ENCODE data around the gene BRPF3. TPM values are rescaled to one million over a fixed set of nuclear protein-coding genes. Genes with fewer than 3 reads are reported as not detected.
"Not testable (repeated sequence)": the region's sequence is repeated elsewhere in the genome, so short reads cannot be mapped to it uniquely, and the experiment has no call there.

The BRPF3 gene
- polyA plus RNA-seq, 2 donors: 6.5 to 7.7 TPM

DNA sequence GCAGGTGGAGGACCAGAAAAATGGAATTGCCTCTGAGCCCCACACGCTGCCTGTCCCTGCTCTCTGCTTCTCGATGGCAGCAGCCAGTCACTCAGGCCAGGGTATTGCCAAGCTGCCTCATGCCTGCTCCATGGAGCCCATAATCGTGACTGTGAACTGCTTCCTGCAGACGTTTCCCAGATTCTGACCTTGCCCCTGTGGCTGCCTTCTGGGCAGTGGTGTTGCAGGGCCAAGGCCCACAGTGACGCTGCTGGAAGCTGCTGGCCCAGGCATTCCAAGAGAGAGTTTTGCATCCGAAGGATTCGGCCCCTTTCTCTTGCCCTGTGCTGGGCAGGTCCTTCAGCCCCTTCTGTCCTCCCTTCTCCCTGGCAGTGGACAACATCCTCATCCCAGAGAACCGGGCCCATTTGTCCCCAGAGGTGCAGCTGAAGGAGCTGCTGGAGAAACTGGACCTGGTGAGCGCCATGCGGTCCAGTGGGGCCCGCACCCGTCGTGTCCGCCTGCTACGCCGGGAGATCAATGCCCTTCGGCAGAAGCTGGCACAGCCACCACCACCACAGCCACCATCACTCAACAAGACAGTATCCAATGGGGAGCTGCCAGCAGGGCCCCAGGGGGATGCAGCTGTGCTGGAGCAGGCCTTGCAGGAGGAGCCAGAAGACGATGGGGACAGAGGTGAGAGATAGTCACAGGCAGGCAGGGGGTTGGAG lies 14.5 kb downstream of the BRPF3 start:
- peaks cover 28 to 51% of the 10 kb centered on the region in 2 donors for H3K36me3 ChIP-seq (ENCODE audit: control insufficient read depth in 2 of 2, insufficient read depth in 2 of 2, low read length in 1 of 2)
- H3K27me3 ChIP-seq (ENCODE audit: control insufficient read depth in 1 of 2, insufficient read depth in 2 of 2, low read length in 2 of 2): no peaks in the 10 kb centered on the region
- H3K9me3 ChIP-seq (ENCODE audit: control insufficient read depth in 2 of 2, insufficient read depth in 1 of 2, low read depth in 1 of 2, low read length in 1 of 2): no peaks in the 10 kb centered on the region
- no peak overlapping the region for H3K27ac ChIP-seq (ENCODE audit: low read depth in 2 of 2, low read length in 1 of 2)
- 86 to 91% methylated on average over 18 of the region's 18 CpGs for WGBS, 2 donors
- H3K4me3 ChIP-seq (ENCODE audit: low read depth in 1 of 2, low read length in 2 of 2): no peak overlapping the region
- peaks cover 0 to 3% of the 10 kb centered on the region in 2 donors for H3K4me1 ChIP-seq (ENCODE audit: control insufficient read depth in 2 of 2, insufficient read depth in 2 of 2, low read length in 1 of 2)

DNA sequence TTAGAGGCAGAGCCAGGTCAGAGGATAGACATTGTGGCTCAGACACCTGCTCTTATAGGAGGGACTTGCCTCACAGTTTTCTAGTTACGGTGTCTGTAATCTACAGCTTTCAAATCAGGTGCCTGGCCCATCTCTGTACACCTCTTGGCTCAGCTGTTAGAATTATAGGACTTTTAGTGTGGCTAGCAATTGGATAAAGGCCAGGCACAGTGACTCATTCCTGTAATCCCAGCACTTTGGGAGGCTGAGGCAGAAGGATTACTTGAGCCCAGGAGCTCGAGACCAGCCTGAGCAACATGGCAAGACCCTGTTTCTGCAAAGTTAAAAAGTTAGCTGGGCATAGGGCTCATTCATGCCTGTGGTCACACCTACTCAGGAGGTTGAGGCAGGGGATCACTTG lies 20.0 kb downstream of the BRPF3 start:
- WGBS, 2 donors: 59 to 78% methylated on average over 2 of the region's 2 CpGs
- peaks cover 9 to 41% of the 10 kb centered on the region in 2 donors for H3K36me3 ChIP-seq (ENCODE audit: control insufficient read depth in 2 of 2, insufficient read depth in 2 of 2, low read length in 1 of 2)
- no peak overlapping the region for H3K27ac ChIP-seq (ENCODE audit: low read depth in 2 of 2, low read length in 1 of 2)
- no peak overlapping the region for H3K4me3 ChIP-seq (ENCODE audit: low read depth in 1 of 2, low read length in 2 of 2)
- no peaks in the 10 kb centered on the region for H3K27me3 ChIP-seq (ENCODE audit: control insufficient read depth in 1 of 2, insufficient read depth in 2 of 2, low read length in 2 of 2)
- H3K4me1 ChIP-seq (ENCODE audit: control insufficient read depth in 2 of 2, insufficient read depth in 2 of 2, low read length in 1 of 2): no peaks in the 10 kb centered on the region
- H3K9me3 ChIP-seq (ENCODE audit: control insufficient read depth in 2 of 2, insufficient read depth in 1 of 2, low read depth in 1 of 2, low read length in 1 of 2): no peaks in the 10 kb centered on the region

DNA sequence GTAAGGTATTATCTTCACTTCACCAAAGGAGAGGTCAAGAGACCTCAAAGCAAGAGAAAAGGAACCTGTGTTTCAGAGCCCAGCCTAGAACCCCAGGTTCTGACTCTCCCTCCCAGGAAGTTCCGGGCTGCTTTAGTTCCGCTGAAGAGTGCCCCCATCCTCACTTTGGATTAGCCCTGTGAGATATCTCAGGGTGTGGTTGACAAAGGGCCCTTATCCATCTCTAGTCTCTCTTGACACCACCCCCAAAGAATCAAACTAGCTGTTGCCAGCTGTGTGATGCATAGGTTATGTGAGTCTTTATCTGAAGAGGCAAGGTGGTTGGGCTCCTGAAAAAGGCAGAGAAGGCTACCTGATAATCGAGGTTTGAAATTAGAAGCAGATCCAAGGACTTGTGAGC lies 20.6 kb downstream of the BRPF3 start:
- peaks cover 6 to 43% of the 10 kb centered on the region in 2 donors for H3K36me3 ChIP-seq (ENCODE audit: control insufficient read depth in 2 of 2, insufficient read depth in 2 of 2, low read length in 1 of 2)

DNA sequence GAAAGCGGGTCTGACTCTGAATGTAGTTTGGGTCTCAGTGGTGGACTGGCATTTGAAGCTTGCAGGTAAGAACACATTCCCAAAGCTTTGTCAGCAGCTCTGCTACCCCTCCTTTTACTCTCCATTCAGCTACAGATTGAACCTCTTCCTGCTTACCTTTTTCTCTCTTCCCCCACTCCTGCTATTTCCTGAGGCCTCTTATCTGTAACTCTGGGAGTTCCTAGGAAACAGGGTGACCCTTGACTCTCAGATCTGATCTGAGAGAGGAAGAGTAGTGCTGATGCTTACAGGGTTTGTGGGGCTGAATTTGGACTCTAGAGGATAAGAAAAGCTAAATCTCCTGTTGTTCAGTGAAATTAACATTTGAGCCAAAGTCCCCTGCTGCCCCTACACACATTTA lies 21.4 kb downstream of the BRPF3 start:
- H3K4me3 ChIP-seq (ENCODE audit: low read depth in 1 of 2, low read length in 2 of 2): no peak overlapping the region
- no peak overlapping the region for H3K27ac ChIP-seq (ENCODE audit: low read depth in 2 of 2, low read length in 1 of 2)
- no peaks in the 10 kb centered on the region for H3K9me3 ChIP-seq (ENCODE audit: control insufficient read depth in 2 of 2, insufficient read depth in 1 of 2, low read depth in 1 of 2, low read length in 1 of 2)
- peaks cover 0 to 3% of the 10 kb centered on the region in 2 donors for H3K4me1 ChIP-seq (ENCODE audit: control insufficient read depth in 2 of 2, insufficient read depth in 2 of 2, low read length in 1 of 2)
- 94 to 100% methylated on average over 1 of the region's 1 CpG for WGBS, 2 donors
- H3K36me3 ChIP-seq (ENCODE audit: control insufficient read depth in 2 of 2, insufficient read depth in 2 of 2, low read length in 1 of 2): peaks cover 6 to 44% of the 10 kb centered on the region in 2 donors
- no peaks in the 10 kb centered on the region for H3K27me3 ChIP-seq (ENCODE audit: control insufficient read depth in 1 of 2, insufficient read depth in 2 of 2, low read length in 2 of 2)

More for the DNA sequence above, 20.6 kb downstream of the BRPF3 start:
- H3K9me3 ChIP-seq (ENCODE audit: control insufficient read depth in 2 of 2, insufficient read depth in 1 of 2, low read depth in 1 of 2, low read length in 1 of 2): no peaks in the 10 kb centered on the region
- no peak overlapping the region for H3K4me3 ChIP-seq (ENCODE audit: low read depth in 1 of 2, low read length in 2 of 2)
- H3K27ac ChIP-seq (ENCODE audit: low read depth in 2 of 2, low read length in 1 of 2): no peak overlapping the region
- peaks cover 0 to 3% of the 10 kb centered on the region in 2 donors for H3K4me1 ChIP-seq (ENCODE audit: control insufficient read depth in 2 of 2, insufficient read depth in 2 of 2, low read length in 1 of 2)
- WGBS, 2 donors: 83 to 91% methylated on average over 3 of the region's 3 CpGs
- H3K27me3 ChIP-seq (ENCODE audit: control insufficient read depth in 1 of 2, insufficient read depth in 2 of 2, low read length in 2 of 2): no peaks in the 10 kb centered on the region

DNA sequence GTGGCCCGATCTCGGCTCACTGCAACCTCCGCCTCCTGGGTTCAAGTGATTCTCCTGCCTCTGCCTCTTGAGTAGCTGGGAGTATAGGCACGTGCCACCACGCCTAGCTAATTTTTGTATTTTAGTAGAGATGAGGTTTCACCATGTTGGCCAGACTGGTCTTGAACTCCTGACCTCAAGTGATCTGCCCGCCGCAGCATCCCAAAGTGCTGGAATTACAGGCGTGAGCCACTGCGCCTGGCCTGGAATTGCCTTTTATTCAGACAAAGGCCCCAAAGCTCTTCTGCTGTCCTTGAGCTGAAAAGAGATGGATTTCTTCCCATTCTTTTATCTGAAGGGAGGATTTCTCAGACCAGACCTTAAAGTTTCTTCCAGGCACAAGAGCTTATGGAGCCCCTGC lies 22.0 kb downstream of the BRPF3 start:
- WGBS, 2 donors: 97% methylated on average over 9 of the region's 9 CpGs
- H3K9me3 ChIP-seq (ENCODE audit: control insufficient read depth in 2 of 2, insufficient read depth in 1 of 2, low read depth in 1 of 2, low read length in 1 of 2); H3K27me3 ChIP-seq (ENCODE audit: control insufficient read depth in 1 of 2, insufficient read depth in 2 of 2, low read length in 2 of 2); H3K27ac ChIP-seq (ENCODE audit: low read depth in 2 of 2, low read length in 1 of 2); H3K4me1 ChIP-seq (ENCODE audit: control insufficient read depth in 2 of 2, insufficient read depth in 2 of 2, low read length in 1 of 2); H3K4me3 ChIP-seq (ENCODE audit: low read depth in 1 of 2, low read length in 2 of 2): not testable (repeated sequence)
- peaks cover 6 to 47% of the 10 kb centered on the region in 2 donors for H3K36me3 ChIP-seq (ENCODE audit: control insufficient read depth in 2 of 2, insufficient read depth in 2 of 2, low read length in 1 of 2)

DNA sequence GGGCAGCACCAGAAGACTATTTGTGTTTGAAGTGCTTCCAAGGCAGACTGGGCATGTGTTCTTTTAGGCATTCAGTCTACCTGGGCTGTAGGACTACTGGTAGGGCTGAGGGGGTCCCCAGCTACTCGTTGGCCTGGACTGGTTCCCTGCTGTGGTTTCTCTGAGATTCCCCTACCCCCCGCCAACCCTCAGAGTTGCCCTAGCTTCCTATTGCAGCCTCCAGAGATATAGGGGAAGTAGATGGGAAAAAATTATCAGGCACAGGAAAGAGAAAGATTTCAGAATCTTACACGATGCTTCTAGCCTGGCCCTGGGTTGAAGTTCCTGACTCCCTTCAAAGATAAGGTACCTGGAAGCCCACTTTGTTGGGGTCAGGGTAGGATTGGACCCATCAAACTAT lies 22.5 kb downstream of the BRPF3 start:
- Histone ChIP-seq H3K9me3 (ENCODE audit: control insufficient read depth in 2 of 2, insufficient read depth in 1 of 2, low read depth in 1 of 2, low read length in 1 of 2) (no peaks in the 10 kb centered on the region), H3K4me1 (ENCODE audit: control insufficient read depth in 2 of 2, insufficient read depth in 2 of 2, low read length in 1 of 2) (peaks cover 0 to 3% of the 10 kb centered on the region in 2 donors), H3K27ac (ENCODE audit: low read depth in 2 of 2, low read length in 1 of 2) (no peak overlapping the region), H3K36me3 (ENCODE audit: control insufficient read depth in 2 of 2, insufficient read depth in 2 of 2, low read length in 1 of 2) (peaks cover 3 to 42% of the 10 kb centered on the region in 2 donors), H3K4me3 (ENCODE audit: low read depth in 1 of 2, low read length in 2 of 2) (no peak overlapping the region), H3K27me3 (ENCODE audit: control insufficient read depth in 1 of 2, insufficient read depth in 2 of 2, low read length in 2 of 2) (no peaks in the 10 kb centered on the region)
- 79 to 86% methylated on average over 3 of the region's 3 CpGs for WGBS, 2 donors

DNA sequence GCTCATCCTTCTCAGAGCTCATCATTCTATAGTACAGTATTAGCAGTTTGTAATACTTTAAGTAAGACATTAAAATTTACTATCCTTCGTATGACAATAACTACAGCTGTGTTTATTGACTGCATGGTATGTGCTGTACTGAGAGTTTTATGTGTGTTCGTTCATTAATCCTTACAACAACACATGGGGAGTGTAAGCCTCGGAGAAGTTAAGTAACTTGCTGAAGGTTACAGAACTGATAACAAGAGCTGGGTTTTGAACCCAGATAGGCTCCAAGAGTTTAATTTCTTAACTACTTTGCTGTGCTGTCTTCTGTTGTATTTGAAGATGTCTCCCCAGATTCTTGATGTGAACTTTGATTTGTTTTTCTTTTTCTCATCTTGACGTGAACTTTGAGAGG lies 23.7 kb downstream of the BRPF3 start:
- peaks cover 0 to 8% of the 10 kb centered on the region in 2 donors for H3K4me1 ChIP-seq (ENCODE audit: control insufficient read depth in 2 of 2, insufficient read depth in 2 of 2, low read length in 1 of 2)
- no peaks in the 10 kb centered on the region for H3K9me3 ChIP-seq (ENCODE audit: control insufficient read depth in 2 of 2, insufficient read depth in 1 of 2, low read depth in 1 of 2, low read length in 1 of 2)
- H3K4me3 ChIP-seq (ENCODE audit: low read depth in 1 of 2, low read length in 2 of 2): no peak overlapping the region
- H3K27me3 ChIP-seq (ENCODE audit: control insufficient read depth in 1 of 2, insufficient read depth in 2 of 2, low read length in 2 of 2): no peaks in the 10 kb centered on the region
- H3K27ac ChIP-seq (ENCODE audit: low read depth in 2 of 2, low read length in 1 of 2): no peak overlapping the region
- 77 to 84% methylated on average over 4 of the region's 4 CpGs for WGBS, 2 donors
- peaks cover 0 to 40% of the 10 kb centered on the region in 2 donors for H3K36me3 ChIP-seq (ENCODE audit: control insufficient read depth in 2 of 2, insufficient read depth in 2 of 2, low read length in 1 of 2)

DNA sequence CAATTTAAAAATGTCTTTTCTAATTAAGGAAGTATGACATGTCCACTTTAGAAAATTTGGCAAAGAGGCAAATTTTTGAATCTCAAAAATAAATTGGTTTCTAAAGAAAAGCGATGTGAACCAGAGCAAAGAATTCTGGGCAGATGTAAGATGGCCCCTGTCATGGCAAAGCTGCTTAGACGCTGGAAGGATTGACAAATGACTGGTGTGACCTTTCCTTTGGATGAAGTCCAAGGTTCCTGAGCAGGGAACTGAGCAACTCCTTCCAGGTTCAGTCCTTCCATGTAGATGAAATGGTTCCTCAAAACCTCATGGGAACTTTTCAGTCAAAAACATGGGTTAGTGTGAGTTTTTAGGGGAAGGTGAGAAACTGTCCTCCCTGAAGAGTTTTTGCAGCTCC lies 25.1 kb downstream of the BRPF3 start:
- Histone ChIP-seq H3K36me3 (ENCODE audit: control insufficient read depth in 2 of 2, insufficient read depth in 2 of 2, low read length in 1 of 2) (peaks cover 0 to 33% of the 10 kb centered on the region in 2 donors), H3K27ac (ENCODE audit: low read depth in 2 of 2, low read length in 1 of 2) (peak overlapping the region in 1 of 2 donors; percentile 3), H3K9me3 (ENCODE audit: control insufficient read depth in 2 of 2, insufficient read depth in 1 of 2, low read depth in 1 of 2, low read length in 1 of 2) (no peaks in the 10 kb centered on the region), H3K4me1 (ENCODE audit: control insufficient read depth in 2 of 2, insufficient read depth in 2 of 2, low read length in 1 of 2) (peaks cover 0 to 8% of the 10 kb centered on the region in 2 donors), H3K27me3 (ENCODE audit: control insufficient read depth in 1 of 2, insufficient read depth in 2 of 2, low read length in 2 of 2) (no peaks in the 10 kb centered on the region), H3K4me3 (ENCODE audit: low read depth in 1 of 2, low read length in 2 of 2) (no peak overlapping the region)
- 56 to 58% methylated on average over 2 of the region's 2 CpGs for WGBS, 2 donors

DNA sequence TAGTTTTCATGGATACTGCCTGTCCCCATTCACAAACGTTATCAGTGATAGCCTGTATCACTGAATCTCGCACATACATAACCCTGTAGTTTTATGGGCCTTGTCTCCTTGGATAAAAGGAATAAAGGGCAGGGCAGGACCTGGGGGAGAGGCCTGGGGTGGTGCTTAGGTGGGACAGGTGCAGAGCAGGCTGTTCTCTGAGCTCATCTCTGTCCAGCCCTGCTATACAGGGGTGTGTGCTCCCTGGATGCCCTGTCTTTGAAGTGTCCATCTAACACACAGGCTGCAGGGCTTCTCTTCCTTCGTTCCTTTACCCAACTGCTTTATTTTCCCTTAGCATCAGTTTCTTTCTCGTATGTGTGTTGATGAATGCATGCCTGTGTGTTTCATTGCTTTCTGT lies 26.4 kb downstream of the BRPF3 start:
- WGBS, 2 donors: 66 to 75% methylated on average over 4 of the region's 4 CpGs

DNA sequence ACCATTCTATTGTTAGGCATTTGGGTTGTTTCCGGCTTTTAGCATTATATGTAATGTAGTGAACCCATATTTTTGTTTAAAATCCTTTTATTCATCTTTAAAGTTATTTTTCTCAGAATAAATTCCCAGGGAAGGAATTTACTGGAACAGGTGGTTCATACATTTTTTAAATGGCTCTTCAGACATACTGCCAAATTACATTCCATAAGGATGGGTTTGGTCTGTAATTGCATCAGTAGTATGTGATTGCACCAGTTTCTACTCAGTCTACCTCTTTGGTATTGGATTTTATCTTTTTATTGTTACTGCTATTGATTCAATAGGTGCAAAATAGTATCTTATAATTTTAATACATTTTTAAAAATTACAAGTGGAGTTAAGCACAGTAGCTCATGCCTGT lies 27.2 kb downstream of the BRPF3 start:
- H3K9me3 ChIP-seq (ENCODE audit: control insufficient read depth in 2 of 2, insufficient read depth in 1 of 2, low read depth in 1 of 2, low read length in 1 of 2): no peaks in the 10 kb centered on the region
- WGBS, 2 donors: 96% methylated on average over 1 of the region's 1 CpG
- peaks cover 1 to 23% of the 10 kb centered on the region in 2 donors for H3K36me3 ChIP-seq (ENCODE audit: control insufficient read depth in 2 of 2, insufficient read depth in 2 of 2, low read length in 1 of 2)
- no peak overlapping the region for H3K27ac ChIP-seq (ENCODE audit: low read depth in 2 of 2, low read length in 1 of 2)
- peaks cover 0 to 15% of the 10 kb centered on the region in 2 donors for H3K4me1 ChIP-seq (ENCODE audit: control insufficient read depth in 2 of 2, insufficient read depth in 2 of 2, low read length in 1 of 2)
- no peak overlapping the region for H3K4me3 ChIP-seq (ENCODE audit: low read depth in 1 of 2, low read length in 2 of 2)
- H3K27me3 ChIP-seq (ENCODE audit: control insufficient read depth in 1 of 2, insufficient read depth in 2 of 2, low read length in 2 of 2): no peaks in the 10 kb centered on the region

More for the DNA sequence above, 26.4 kb downstream of the BRPF3 start:
- Histone ChIP-seq H3K9me3 (ENCODE audit: control insufficient read depth in 2 of 2, insufficient read depth in 1 of 2, low read depth in 1 of 2, low read length in 1 of 2) (no peaks in the 10 kb centered on the region), H3K4me3 (ENCODE audit: low read depth in 1 of 2, low read length in 2 of 2) (no peak overlapping the region), H3K4me1 (ENCODE audit: control insufficient read depth in 2 of 2, insufficient read depth in 2 of 2, low read length in 1 of 2) (peaks cover 0 to 10% of the 10 kb centered on the region in 2 donors), H3K27ac (ENCODE audit: low read depth in 2 of 2, low read length in 1 of 2) (no peak overlapping the region), H3K36me3 (ENCODE audit: control insufficient read depth in 2 of 2, insufficient read depth in 2 of 2, low read length in 1 of 2) (peaks cover 0 to 23% of the 10 kb centered on the region in 2 donors), H3K27me3 (ENCODE audit: control insufficient read depth in 1 of 2, insufficient read depth in 2 of 2, low read length in 2 of 2) (no peaks in the 10 kb centered on the region)
